HepG2 (cell line): Measurements from ENCODE around the gene SUCLG1.

Experiments used
- KLF13 ChIP-seq: sonication (generic); formaldehyde crosslinking; IDR thresholded peaks from 2 replicates; pipeline ENCODE4 v1.4.0; 2020; ENCODE audit warnings: mild to moderate bottlenecking, missing genetic modification reagents
- RAD21 ChIP-seq: fragments of 450-650 bp; formaldehyde crosslinking; IDR thresholded peaks from 2 replicates; pipeline ENCODE4 v1.5.0; 2020; ENCODE audit warnings: mild to moderate bottlenecking
- YY1 ChIP-seq: IDR thresholded peaks from 2 replicates; pipeline ENCODE4 v1.6.1; 2011; ENCODE audit warnings: low read length, low read depth, moderate library complexity, mild to moderate bottlenecking; ENCODE audit not compliant: insufficient read depth, insufficient replicate concordance
- ZBTB44 ChIP-seq: sonication (generic); formaldehyde crosslinking; IDR thresholded peaks from 2 replicates; pipeline ENCODE4 v1.4.0; 2020; ENCODE audit warnings: missing genetic modification reagents
- ZNF224 ChIP-seq: sonication (generic); formaldehyde crosslinking; IDR thresholded peaks from 2 replicates; pipeline ENCODE4 v1.5.0; 2020; ENCODE audit warnings: mild to moderate bottlenecking, missing genetic modification reagents
- TF ChIP-seq, protein P1 (sequence below): sonication (generic); formaldehyde crosslinking; IDR thresholded peaks from 2 replicates; pipeline ENCODE4 v1.5.0; 2020; ENCODE audit warnings: mild to moderate bottlenecking, missing genetic modification reagents, moderate library complexity

GRCh38 chr2:84486441-84487115 is 27.5 kb upstream of the SUCLG1 start:
- TF ChIP-seq ZBTB44 (CRISPR knock-in tag) (no peak), ZNF224 (CRISPR knock-in tag) (no peak), RAD21 (CRISPR knock-in tag) (no peak), KLF13 (CRISPR knock-in tag) (no peak), YY1 (no peak)
- TF ChIP-seq, protein P1, sequence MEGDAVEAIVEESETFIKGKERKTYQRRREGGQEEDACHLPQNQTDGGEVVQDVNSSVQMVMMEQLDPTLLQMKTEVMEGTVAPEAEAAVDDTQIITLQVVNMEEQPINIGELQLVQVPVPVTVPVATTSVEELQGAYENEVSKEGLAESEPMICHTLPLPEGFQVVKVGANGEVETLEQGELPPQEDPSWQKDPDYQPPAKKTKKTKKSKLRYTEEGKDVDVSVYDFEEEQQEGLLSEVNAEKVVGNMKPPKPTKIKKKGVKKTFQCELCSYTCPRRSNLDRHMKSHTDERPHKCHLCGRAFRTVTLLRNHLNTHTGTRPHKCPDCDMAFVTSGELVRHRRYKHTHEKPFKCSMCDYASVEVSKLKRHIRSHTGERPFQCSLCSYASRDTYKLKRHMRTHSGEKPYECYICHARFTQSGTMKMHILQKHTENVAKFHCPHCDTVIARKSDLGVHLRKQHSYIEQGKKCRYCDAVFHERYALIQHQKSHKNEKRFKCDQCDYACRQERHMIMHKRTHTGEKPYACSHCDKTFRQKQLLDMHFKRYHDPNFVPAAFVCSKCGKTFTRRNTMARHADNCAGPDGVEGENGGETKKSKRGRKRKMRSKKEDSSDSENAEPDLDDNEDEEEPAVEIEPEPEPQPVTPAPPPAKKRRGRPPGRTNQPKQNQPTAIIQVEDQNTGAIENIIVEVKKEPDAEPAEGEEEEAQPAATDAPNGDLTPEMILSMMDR (CRISPR knock-in tag) = no peak
